LNCAP (cell line): Measurements from ENCODE around the gene NCR2.

Experiments used
- CTCF ChIP-seq: fragments of 450-650 bp; IDR thresholded peaks from 2 replicates; pipeline ENCODE4 v1.5.1; 2017; ENCODE audit warnings: mild to moderate bottlenecking

Gene NCR2, protein sequence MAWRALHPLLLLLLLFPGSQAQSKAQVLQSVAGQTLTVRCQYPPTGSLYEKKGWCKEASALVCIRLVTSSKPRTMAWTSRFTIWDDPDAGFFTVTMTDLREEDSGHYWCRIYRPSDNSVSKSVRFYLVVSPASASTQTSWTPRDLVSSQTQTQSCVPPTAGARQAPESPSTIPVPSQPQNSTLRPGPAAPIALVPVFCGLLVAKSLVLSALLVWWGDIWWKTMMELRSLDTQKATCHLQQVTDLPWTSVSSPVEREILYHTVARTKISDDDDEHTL

GRCh38 chr6:41335296-41335695, at the start of gene NCR2:
NCR2 (plus strand) TSS chr6:41335608; CDS start chr6:41335877, 269 bp downstream.
- no peak for TF ChIP-seq CTCF

- no peak for TF ChIP-seq CTCF
These were observed 48.7 kb upstream of the NCR2 start, which contains the start of gene TREM1 for GRCh38 chr6:41286544-41287346. TREM1 (minus strand) TSS chr6:41286682; CDS start chr6:41286655, 27 bp downstream.

- no peak for TF ChIP-seq CTCF
These were observed 47.2 kb upstream of the NCR2 start for GRCh38 chr6:41288030-41288753.

DNA sequence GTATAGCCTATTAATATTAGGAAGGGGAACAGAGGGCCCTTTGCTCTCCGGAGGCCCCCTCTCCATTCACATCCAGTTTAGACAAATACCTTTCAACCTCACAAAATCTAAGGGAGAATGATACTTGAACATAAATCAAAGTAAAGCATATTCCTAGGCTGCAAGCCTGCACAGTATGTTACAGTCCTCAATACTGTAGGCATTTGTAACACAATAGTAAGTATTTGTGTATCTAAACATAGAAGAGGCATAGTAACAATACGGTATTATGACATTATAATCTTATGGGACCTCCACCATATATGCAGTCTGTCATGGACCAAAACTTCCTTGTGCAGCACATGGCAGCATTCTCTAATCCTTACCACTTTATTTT, 46.7 kb upstream of the NCR2 start:
- no peak for TF ChIP-seq CTCF

GRCh38 chr6:41289815-41290214, 45.6 kb upstream of the NCR2 start:
- no peak for TF ChIP-seq CTCF

DNA sequence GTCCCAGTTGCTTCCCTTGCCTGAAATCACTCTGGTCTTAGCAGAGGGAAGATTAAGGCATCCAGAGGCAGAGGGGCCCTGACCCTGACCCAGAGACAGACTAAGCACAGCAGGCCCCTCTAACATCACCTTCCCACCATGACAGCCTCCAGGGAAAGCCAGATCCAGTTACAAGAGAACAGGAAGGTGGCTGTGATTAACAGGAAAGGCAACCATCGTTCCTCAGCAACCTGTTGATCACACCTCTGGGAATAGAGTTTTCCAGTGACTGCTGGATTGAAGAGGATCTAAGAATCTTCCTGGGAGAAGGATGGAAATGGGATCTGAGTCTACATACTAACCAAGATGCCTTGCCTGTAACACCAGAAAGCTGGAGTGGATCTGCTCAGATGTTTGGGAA, 43.7 kb upstream of the NCR2 start:
- TF ChIP-seq CTCF: no peak

- TF ChIP-seq CTCF: no peak
These were observed 41.1 kb upstream of the NCR2 start for GRCh38 chr6:41294214-41294872.
